Suprapubic skin (tissue), 4 donors: Measurements from ENCODE around the gene ZNF544. TPM values are rescaled to one million over a fixed set of nuclear protein-coding genes. Genes with fewer than 3 reads are reported as not detected.

ENCODE experiments used
- DNase-seq, 2 donors: peaks; one replicate each; pipeline ENCODE4 v3.0.0-alpha.2; 2019; ENCODE audit warnings: low spot score in 2 of 2
- H3K27ac ChIP-seq: fragments of 200-600 bp; sonication (generic); one replicate; pipeline ENCODE4 v1.5.1; 2019
- H3K27me3 ChIP-seq: fragments of 200-600 bp; sonication (generic); one replicate; pipeline ENCODE4 v1.5.1; 2019
- H3K36me3 ChIP-seq: fragments of 200-600 bp; sonication (generic); one replicate; pipeline ENCODE4 v1.5.1; 2019
- H3K4me1 ChIP-seq: fragments of 200-600 bp; sonication (generic); one replicate; pipeline ENCODE4 v1.5.1; 2019
- H3K4me3 ChIP-seq: fragments of 200-600 bp; sonication (generic); one replicate; pipeline ENCODE4 v1.5.1; 2019; ENCODE audit warnings: mild to moderate bottlenecking
- H3K9me3 ChIP-seq: fragments of 200-600 bp; sonication (generic); one replicate; pipeline ENCODE4 v1.5.1; 2019
- EP300 ChIP-seq: sonication (generic); formaldehyde crosslinking; IDR thresholded peaks from one replicate; pipeline ENCODE4 v1.6.1; 2017; ENCODE audit warnings: antibody characterized with exemption
- POLR2A ChIP-seq, 2 donors: fragments of 450-650 bp; IDR thresholded peaks; one replicate each; pipeline ENCODE4 v1.6.1; 2017; ENCODE audit warnings: antibody characterized with exemption in 2 of 2, mild to moderate bottlenecking in 2 of 2, moderate library complexity in 2 of 2
- POLR2AphosphoS5 ChIP-seq, 3 donors: sonication (generic); formaldehyde crosslinking; IDR thresholded peaks; one replicate each; pipeline ENCODE4 v1.6.1; 2017; ENCODE audit warnings: antibody characterized with exemption in 3 of 3
- WGBS: methylation state at CpG from one replicate; pipeline ENCODE4 v1.1.5; 2018; 5-methylcytosine and 5-hydroxymethylcytosine counted together
- total RNA-seq, 4 donors: library from RNA; depleted of rRNA; stranded (reverse); fragments of >200 nt; gene quantifications; one replicate each; pipeline ENCODE4 v1.1.0, GENCODE V29; 2016
- TF ChIP-seq, protein P1 (sequence below), 2 donors: fragments of 200-600 bp in 1 of 2; fragments of 450-650 bp in 1 of 2; sonication (generic) in 1 of 2; IDR thresholded peaks; one replicate each; pipeline ENCODE4 v1.5.1; 2016 to 2019; ENCODE audit warnings: antibody characterized with exemption in 2 of 2, mild to moderate bottlenecking in 1 of 2, moderate library complexity in 1 of 2

Gene ZNF544
- total RNA-seq, 4 donors from 2014 or later: 44.4 to 55.4 (median 48.9) TPM

GRCh38 chr19:58277748-58278540, 49.2 kb downstream of the ZNF544 start:
- no peak for DNase-seq
- H3K36me3 ChIP-seq: peaks cover 25% of the 10 kb centered on the region
- TF ChIP-seq EP300 (no peak), POLR2AphosphoS5 (IDR thresholded peaks at IDR 0.05) (no peak), POLR2A (IDR thresholded peaks at IDR 0.05) (no peak)
- TF ChIP-seq, protein P1, sequence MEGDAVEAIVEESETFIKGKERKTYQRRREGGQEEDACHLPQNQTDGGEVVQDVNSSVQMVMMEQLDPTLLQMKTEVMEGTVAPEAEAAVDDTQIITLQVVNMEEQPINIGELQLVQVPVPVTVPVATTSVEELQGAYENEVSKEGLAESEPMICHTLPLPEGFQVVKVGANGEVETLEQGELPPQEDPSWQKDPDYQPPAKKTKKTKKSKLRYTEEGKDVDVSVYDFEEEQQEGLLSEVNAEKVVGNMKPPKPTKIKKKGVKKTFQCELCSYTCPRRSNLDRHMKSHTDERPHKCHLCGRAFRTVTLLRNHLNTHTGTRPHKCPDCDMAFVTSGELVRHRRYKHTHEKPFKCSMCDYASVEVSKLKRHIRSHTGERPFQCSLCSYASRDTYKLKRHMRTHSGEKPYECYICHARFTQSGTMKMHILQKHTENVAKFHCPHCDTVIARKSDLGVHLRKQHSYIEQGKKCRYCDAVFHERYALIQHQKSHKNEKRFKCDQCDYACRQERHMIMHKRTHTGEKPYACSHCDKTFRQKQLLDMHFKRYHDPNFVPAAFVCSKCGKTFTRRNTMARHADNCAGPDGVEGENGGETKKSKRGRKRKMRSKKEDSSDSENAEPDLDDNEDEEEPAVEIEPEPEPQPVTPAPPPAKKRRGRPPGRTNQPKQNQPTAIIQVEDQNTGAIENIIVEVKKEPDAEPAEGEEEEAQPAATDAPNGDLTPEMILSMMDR (IDR thresholded peaks at IDR 0.05): no peak
- H3K9me3 ChIP-seq: peaks cover 16% of the 10 kb centered on the region
- peak overlapping the region; percentile 67 for H3K4me3 ChIP-seq
- no peaks in the 10 kb centered on the region for H3K27me3 ChIP-seq
- WGBS: 39% methylated on average over 25 of the region's 25 CpGs
- H3K4me1 ChIP-seq: peaks cover 22% of the 10 kb centered on the region
- peak overlapping the region; percentile 88 for H3K27ac ChIP-seq

DNA sequence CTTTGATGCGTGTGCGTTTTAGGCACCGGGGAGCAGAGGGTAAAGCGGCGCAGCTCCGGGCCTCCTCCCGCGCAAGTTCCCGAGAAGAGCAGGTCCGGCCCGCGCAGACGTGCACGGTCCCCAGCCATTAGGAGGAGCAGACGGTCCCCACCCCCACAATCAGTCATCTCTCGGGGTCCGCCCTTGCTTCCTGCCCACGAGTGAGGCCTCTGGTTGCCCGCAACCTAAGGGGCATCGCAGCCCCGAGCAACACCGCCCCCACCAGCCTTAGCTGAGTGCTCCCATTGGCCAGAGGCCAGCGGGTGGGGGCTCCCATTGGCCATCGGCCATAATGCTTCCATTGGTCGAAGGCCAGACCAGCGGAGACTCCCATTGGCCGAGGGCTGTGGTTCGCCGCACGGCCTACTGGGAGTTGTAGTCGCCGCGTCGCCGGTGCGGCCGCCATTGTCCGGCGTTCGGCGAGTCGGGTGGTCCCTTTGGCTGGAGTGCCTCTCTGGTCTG, 49.9 kb downstream of the ZNF544 start, which contains the start of gene ZNF8:
Gene ZNF8 (plus strand): TSS at position 415 of the 501 bp plus-strand sequence. CDS start 127 bp downstream, outside the sequence.
- peaks cover 21% of the 10 kb centered on the region for H3K36me3 ChIP-seq
- H3K27ac ChIP-seq: peak within 1 kb of the TSS; percentile 88
- H3K9me3 ChIP-seq: peaks cover 11% of the 10 kb centered on the region
- H3K4me3 ChIP-seq: peak within 1 kb of the TSS; percentile 67
- peaks cover 22% of the 10 kb centered on the region for H3K4me1 ChIP-seq
- DNase-seq: peak; percentile 97 to 98
- TF ChIP-seq EP300 (no peak), POLR2AphosphoS5 (IDR thresholded peaks at IDR 0.05) (peak in 2 of 3 donors; percentile 78 to 94), POLR2A (IDR thresholded peaks at IDR 0.05) (peak in 1 of 2 donors; percentile 28)
- TF ChIP-seq, protein P1 (IDR thresholded peaks at IDR 0.05): no peak
- no peaks in the 10 kb centered on the region for H3K27me3 ChIP-seq
- under 1% methylated on average over 21 of the region's 42 CpGs for WGBS

GRCh38 chr19:58279042-58279924, 50.6 kb downstream of the ZNF544 start:
- Histone ChIP-seq H3K4me3 (peak overlapping the region; percentile 67), H3K9me3 (peaks cover 5% of the 10 kb centered on the region), H3K4me1 (peaks cover 22% of the 10 kb centered on the region), H3K36me3 (peaks cover 14% of the 10 kb centered on the region), H3K27ac (peak overlapping the region; percentile 88), H3K27me3 (no peaks in the 10 kb centered on the region)
- 10% methylated on average over 22 of the region's 60 CpGs for WGBS
- DNase-seq: peak; percentile 80
- TF ChIP-seq POLR2A (IDR thresholded peaks at IDR 0.05): no peak
- TF ChIP-seq, protein P1 (IDR thresholded peaks at IDR 0.05): no peak
- TF ChIP-seq EP300: no peak
- TF ChIP-seq POLR2AphosphoS5 (IDR thresholded peaks at IDR 0.05): no peak

DNA sequence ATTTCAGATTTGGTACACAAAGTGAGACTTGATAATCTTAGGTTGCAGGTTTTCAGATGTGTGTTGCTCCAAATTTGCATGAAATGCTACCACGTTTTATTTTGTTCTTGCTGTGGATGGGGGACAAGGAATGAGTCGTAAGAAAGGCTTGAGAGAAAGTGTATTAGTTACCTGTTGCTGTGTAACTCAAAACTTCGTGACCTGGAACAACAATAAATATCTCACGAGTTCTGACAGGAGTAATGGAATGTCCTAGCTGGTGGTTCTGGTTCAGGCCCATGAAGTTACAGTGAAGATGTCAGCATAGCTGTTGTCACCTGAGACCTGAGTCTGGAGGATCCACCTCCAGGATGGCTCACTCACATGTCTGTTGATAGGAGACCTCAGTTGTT, 51.2 kb downstream of the ZNF544 start:
- Histone ChIP-seq H3K9me3 (peaks cover under 1% of the 10 kb centered on the region), H3K27me3 (no peaks in the 10 kb centered on the region), H3K4me3 (peak overlapping the region; percentile 67), H3K36me3 (peaks cover 9% of the 10 kb centered on the region), H3K27ac (no peak overlapping the region), H3K4me1 (peaks cover 22% of the 10 kb centered on the region)
- no peak for DNase-seq
- TF ChIP-seq, protein P1 (IDR thresholded peaks at IDR 0.05): no peak
- TF ChIP-seq POLR2A (IDR thresholded peaks at IDR 0.05): no peak
- no peak for TF ChIP-seq POLR2AphosphoS5 (IDR thresholded peaks at IDR 0.05)
- no peak for TF ChIP-seq EP300
- 60% methylated on average over 4 of the region's 4 CpGs for WGBS
